Measurements from ENCODE around the gene HOTAIR.
A peak's percentile ranks its signal among the peaks of the same experiment; 100 is the strongest.

The HOTAIR gene

DNA sequence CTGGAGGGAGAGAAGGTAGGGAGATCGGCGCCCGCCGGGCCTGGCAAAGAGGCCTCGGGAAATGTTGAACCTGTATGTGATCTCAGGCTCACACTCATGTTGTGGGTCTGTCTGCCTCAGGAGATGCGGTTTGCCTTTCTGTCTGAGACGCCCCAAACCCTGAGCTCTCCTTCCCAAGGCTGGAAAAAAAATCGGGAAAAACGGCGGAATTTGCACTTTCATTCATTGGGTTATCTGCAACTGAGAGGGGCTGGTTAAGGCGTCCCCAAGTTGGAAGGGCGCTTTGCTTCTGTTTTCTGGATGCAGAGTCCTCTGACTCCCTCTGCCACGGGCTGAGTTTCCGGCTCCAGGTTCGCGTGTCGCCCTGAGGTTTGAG is 20.2 kb upstream of the HOTAIR start:
- H2AK5ac ChIP-seq (ENCODE audit: low read length, severe bottlenecking): no peak overlapping the region
- peak overlapping the region; percentile 84 for H2BK15ac ChIP-seq (ENCODE audit: low read depth, poor library complexity, severe bottlenecking)
- no peaks in the 10 kb centered on the region for H3K79me1 ChIP-seq (replicated peaks; ENCODE audit: low read length, poor library complexity, severe bottlenecking)
- H3K27ac ChIP-seq (ENCODE audit: low read length, poor library complexity, severe bottlenecking): peak overlapping the region; percentile 83
- no peak overlapping the region for H4K91ac ChIP-seq (ENCODE audit: low read length)
- WGBS: 4% methylated on average over 17 of the region's 17 CpGs
- H2BK120ac ChIP-seq (ENCODE audit: low read depth, low read length): no peak overlapping the region
- H3K9me3 ChIP-seq (ENCODE audit: control insufficient read depth, low read length): no peaks in the 10 kb centered on the region
- H3K9ac ChIP-seq (ENCODE audit: low read length): peak overlapping the region; percentile 98
- peaks cover 32% of the 10 kb centered on the region for H3K4me1 ChIP-seq (ENCODE audit: control insufficient read depth, insufficient read depth, low read depth, low read length)
- H3K36me3 ChIP-seq (ENCODE audit: control insufficient read depth in 1 of 2, insufficient read depth in 2 of 2, low read depth in 1 of 2, low read length in 2 of 2): no peaks in the 10 kb centered on the region
- peak overlapping the region; percentile 75 for H2BK5ac ChIP-seq (ENCODE audit: low read depth, low read length, poor library complexity, severe bottlenecking)
- DNase-seq: no peak
- H3K23ac ChIP-seq (ENCODE audit: low read length in 2 of 2): no peak overlapping the region
- no peak overlapping the region for H2BK12ac ChIP-seq (ENCODE audit: low read length in 2 of 2)
- H2AFZ ChIP-seq (ENCODE audit: low read depth, low read length): no peak overlapping the region
- H3K27me3 ChIP-seq (ENCODE audit: control insufficient read depth in 1 of 2, insufficient read depth in 1 of 2, low read length in 2 of 2): peaks cover 0 to 4% of the 10 kb centered on the region in 2 experiments
- H3K14ac ChIP-seq (ENCODE audit: low read length in 2 of 2): no peak overlapping the region
- H3K4me3 ChIP-seq (ENCODE audit: insufficient read depth in 1 of 2, low read depth in 1 of 2, low read length in 2 of 2): peak overlapping the region; percentile 63 to 87
- no peak overlapping the region for H4K8ac ChIP-seq (ENCODE audit: low read length)
- no peak overlapping the region for H3K4ac ChIP-seq (ENCODE audit: low read depth in 1 of 2, low read length in 2 of 2)
- H3K18ac ChIP-seq (ENCODE audit: low read depth in 1 of 2, low read length in 2 of 2): peak overlapping the region in 1 of 2 experiments; percentile 62
- H3K4me2 ChIP-seq (ENCODE audit: low read length, poor library complexity, severe bottlenecking): peak overlapping the region; percentile 64

DNA sequence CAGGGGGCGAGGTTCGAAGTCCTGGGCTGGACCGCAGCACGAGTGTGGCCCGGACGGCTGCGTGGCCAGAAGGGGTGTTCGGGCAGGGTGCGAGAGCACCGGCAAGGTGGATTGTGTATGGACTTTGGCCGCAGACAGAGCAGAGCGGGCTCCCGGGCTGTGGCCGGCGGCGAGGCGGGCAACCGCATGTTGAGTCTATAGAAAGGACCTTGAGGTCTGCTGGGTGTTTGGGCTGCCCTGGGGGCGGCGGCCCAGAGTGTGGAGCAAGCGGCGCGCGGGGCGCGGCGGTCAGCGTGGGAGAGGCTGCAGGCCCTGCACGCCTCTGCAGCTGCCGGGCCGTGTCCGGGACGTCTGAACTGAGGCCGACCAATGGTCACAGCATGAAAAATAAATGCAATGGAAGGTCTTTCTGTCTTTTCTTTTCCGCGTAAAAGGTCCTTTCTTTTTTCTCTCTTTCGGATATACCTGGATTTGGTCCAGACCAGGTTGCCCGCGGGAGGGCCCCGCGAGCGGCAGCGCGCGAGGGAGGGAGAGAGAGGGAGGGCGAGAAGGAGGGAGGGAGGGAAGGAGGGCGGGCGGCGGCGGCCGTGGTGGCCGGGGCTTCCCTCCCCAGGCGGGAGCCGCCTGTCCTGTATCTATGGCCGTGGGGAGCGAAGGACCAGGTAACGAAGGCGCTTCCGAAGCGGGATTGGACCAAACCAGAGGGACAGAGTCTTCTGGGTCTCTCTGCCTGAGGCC is 19.7 kb upstream of the HOTAIR start:
- Histone ChIP-seq H3K18ac (ENCODE audit: low read depth in 1 of 2, low read length in 2 of 2) (peak overlapping the region in 1 of 2 experiments; percentile 62), H3K9me3 (ENCODE audit: control insufficient read depth, low read length) (no peaks in the 10 kb centered on the region), H3K79me1 (replicated peaks; ENCODE audit: low read length, poor library complexity, severe bottlenecking) (no peaks in the 10 kb centered on the region), H3K27ac (ENCODE audit: low read length, poor library complexity, severe bottlenecking) (peak overlapping the region; percentile 83), H2BK15ac (ENCODE audit: low read depth, poor library complexity, severe bottlenecking) (peak overlapping the region; percentile 84), H3K36me3 (ENCODE audit: control insufficient read depth in 1 of 2, insufficient read depth in 2 of 2, low read depth in 1 of 2, low read length in 2 of 2) (no peaks in the 10 kb centered on the region), H4K8ac (ENCODE audit: low read length) (peak overlapping the region; percentile 29), H3K4me3 (ENCODE audit: insufficient read depth in 1 of 2, low read depth in 1 of 2, low read length in 2 of 2) (peak overlapping the region; percentile 63 to 87), H3K4ac (ENCODE audit: low read depth in 1 of 2, low read length in 2 of 2) (peak overlapping the region; percentile 41 to 57), H3K27me3 (ENCODE audit: control insufficient read depth in 1 of 2, insufficient read depth in 1 of 2, low read length in 2 of 2) (peaks cover 0 to 4% of the 10 kb centered on the region in 2 experiments), H2AFZ (ENCODE audit: low read depth, low read length) (no peak overlapping the region), H2BK5ac (ENCODE audit: low read depth, low read length, poor library complexity, severe bottlenecking) (peak overlapping the region; percentile 75), H3K9ac (ENCODE audit: low read length) (peak overlapping the region; percentile 98), H3K4me1 (ENCODE audit: control insufficient read depth, insufficient read depth, low read depth, low read length) (peaks cover 34% of the 10 kb centered on the region), H4K91ac (ENCODE audit: low read length) (no peak overlapping the region), H3K4me2 (ENCODE audit: low read length, poor library complexity, severe bottlenecking) (peak overlapping the region; percentile 64), H3K14ac (ENCODE audit: low read length in 2 of 2) (no peak overlapping the region), H2BK12ac (ENCODE audit: low read length in 2 of 2) (peak overlapping the region in 1 of 2 experiments; percentile 34), H3K23ac (ENCODE audit: low read length in 2 of 2) (peak overlapping the region in 1 of 2 experiments; percentile 66), H2BK120ac (ENCODE audit: low read depth, low read length) (no peak overlapping the region), H2AK5ac (ENCODE audit: low read length, severe bottlenecking) (no peak overlapping the region)
- WGBS: 7% methylated on average over 45 of the region's 60 CpGs
- DNase-seq: no peak

DNA sequence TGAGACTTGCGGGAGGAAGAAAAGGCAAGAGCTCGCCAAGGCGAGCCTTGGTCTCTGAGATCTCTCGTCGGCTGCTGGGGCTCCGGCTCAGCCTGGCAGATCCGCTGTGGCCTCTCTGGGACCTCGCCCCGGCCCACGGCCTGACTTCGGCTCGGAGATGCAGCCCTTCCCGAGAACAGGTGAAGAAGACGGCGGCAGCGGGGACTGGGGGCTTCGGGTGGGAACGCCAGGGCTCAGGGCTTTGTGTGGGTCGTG is 19.2 kb upstream of the HOTAIR start:
- no peak for DNase-seq
- Histone ChIP-seq H3K36me3 (ENCODE audit: control insufficient read depth in 1 of 2, insufficient read depth in 2 of 2, low read depth in 1 of 2, low read length in 2 of 2) (no peaks in the 10 kb centered on the region), H3K27ac (ENCODE audit: low read length, poor library complexity, severe bottlenecking) (peak overlapping the region; percentile 52), H3K79me1 (replicated peaks; ENCODE audit: low read length, poor library complexity, severe bottlenecking) (no peaks in the 10 kb centered on the region), H2BK5ac (ENCODE audit: low read depth, low read length, poor library complexity, severe bottlenecking) (peak overlapping the region; percentile 60), H3K18ac (ENCODE audit: low read depth in 1 of 2, low read length in 2 of 2) (no peak overlapping the region), H4K91ac (ENCODE audit: low read length) (no peak overlapping the region), H3K4me3 (ENCODE audit: insufficient read depth in 1 of 2, low read depth in 1 of 2, low read length in 2 of 2) (peak overlapping the region; percentile 63 to 87), H3K4me1 (ENCODE audit: control insufficient read depth, insufficient read depth, low read depth, low read length) (peaks cover 35% of the 10 kb centered on the region), H3K4ac (ENCODE audit: low read depth in 1 of 2, low read length in 2 of 2) (peak overlapping the region; percentile 41 to 57), H3K9me3 (ENCODE audit: control insufficient read depth, low read length) (no peaks in the 10 kb centered on the region), H2BK15ac (ENCODE audit: low read depth, poor library complexity, severe bottlenecking) (no peak overlapping the region), H3K4me2 (ENCODE audit: low read length, poor library complexity, severe bottlenecking) (peak overlapping the region; percentile 64), H2BK120ac (ENCODE audit: low read depth, low read length) (no peak overlapping the region), H2AK5ac (ENCODE audit: low read length, severe bottlenecking) (no peak overlapping the region), H2AFZ (ENCODE audit: low read depth, low read length) (no peak overlapping the region), H3K23ac (ENCODE audit: low read length in 2 of 2) (peak overlapping the region in 1 of 2 experiments; percentile 66), H3K27me3 (ENCODE audit: control insufficient read depth in 1 of 2, insufficient read depth in 1 of 2, low read length in 2 of 2) (peaks cover 0 to 4% of the 10 kb centered on the region in 2 experiments), H2BK12ac (ENCODE audit: low read length in 2 of 2) (no peak overlapping the region), H3K9ac (ENCODE audit: low read length) (peak overlapping the region; percentile 98), H3K14ac (ENCODE audit: low read length in 2 of 2) (no peak overlapping the region), H4K8ac (ENCODE audit: low read length) (no peak overlapping the region)
- 23% methylated on average over 19 of the region's 19 CpGs for WGBS

DNA sequence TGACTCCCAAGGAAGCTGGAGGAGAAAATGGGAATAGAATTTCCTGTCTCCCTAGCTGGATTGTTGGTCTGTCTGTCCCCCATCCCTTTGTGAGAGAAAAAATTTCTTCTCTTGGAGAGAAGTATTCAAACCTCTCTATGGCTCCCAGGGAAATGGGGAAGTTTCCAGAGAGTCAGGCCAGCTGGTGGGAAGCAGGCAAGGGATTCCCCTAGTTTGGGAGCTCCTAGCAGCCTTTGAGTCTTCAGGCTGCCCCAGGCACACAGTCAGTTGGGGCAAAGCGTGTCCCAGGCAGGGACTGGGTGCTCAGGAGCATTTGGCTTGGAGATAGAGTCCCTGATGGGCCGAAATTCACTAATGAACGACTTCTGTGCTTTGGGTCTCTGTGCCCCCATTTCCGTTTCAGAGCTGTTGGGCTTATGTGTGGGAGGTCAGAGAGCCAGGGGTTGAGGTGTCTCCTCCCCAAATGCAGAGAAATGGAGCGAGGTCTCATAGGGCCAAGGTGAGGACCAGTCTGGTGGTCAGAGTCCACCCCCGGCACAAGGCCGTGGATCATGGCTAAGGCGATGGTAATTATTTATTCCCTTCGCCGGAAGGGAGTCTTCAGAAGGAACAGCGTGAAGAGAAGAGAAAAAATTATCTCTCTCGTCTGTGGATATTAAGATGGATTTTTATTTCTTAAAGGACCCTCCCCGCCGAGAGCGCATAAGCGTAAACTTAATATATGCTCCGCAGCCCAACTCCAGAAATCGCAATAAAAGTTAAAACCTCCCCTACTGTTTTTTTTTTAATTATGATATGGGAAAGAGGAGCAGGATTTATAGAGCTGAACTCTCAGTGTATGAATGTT is 18.6 kb upstream of the HOTAIR start:
- no peak overlapping the region for H3K4ac ChIP-seq (ENCODE audit: low read depth in 1 of 2, low read length in 2 of 2)
- no peak overlapping the region for H4K91ac ChIP-seq (ENCODE audit: low read length)
- H3K27ac ChIP-seq (ENCODE audit: low read length, poor library complexity, severe bottlenecking): peak overlapping the region; percentile 52
- H3K4me1 ChIP-seq (ENCODE audit: control insufficient read depth, insufficient read depth, low read depth, low read length): peaks cover 37% of the 10 kb centered on the region
- no peak overlapping the region for H2BK12ac ChIP-seq (ENCODE audit: low read length in 2 of 2)
- no peak overlapping the region for H2BK120ac ChIP-seq (ENCODE audit: low read depth, low read length)
- peak overlapping the region; percentile 98 for H3K9ac ChIP-seq (ENCODE audit: low read length)
- H3K36me3 ChIP-seq (ENCODE audit: control insufficient read depth in 1 of 2, insufficient read depth in 2 of 2, low read depth in 1 of 2, low read length in 2 of 2): no peaks in the 10 kb centered on the region
- no peak overlapping the region for H2AFZ ChIP-seq (ENCODE audit: low read depth, low read length)
- H2BK15ac ChIP-seq (ENCODE audit: low read depth, poor library complexity, severe bottlenecking): no peak overlapping the region
- H4K8ac ChIP-seq (ENCODE audit: low read length): no peak overlapping the region
- peak overlapping the region in 1 of 2 experiments; percentile 60 for H3K18ac ChIP-seq (ENCODE audit: low read depth in 1 of 2, low read length in 2 of 2)
- 45% methylated on average over 11 of the region's 18 CpGs for WGBS
- no peaks in the 10 kb centered on the region for H3K9me3 ChIP-seq (ENCODE audit: control insufficient read depth, low read length)
- peak overlapping the region; percentile 64 for H3K4me2 ChIP-seq (ENCODE audit: low read length, poor library complexity, severe bottlenecking)
- H2BK5ac ChIP-seq (ENCODE audit: low read depth, low read length, poor library complexity, severe bottlenecking): no peak overlapping the region
- H3K4me3 ChIP-seq (ENCODE audit: insufficient read depth in 1 of 2, low read depth in 1 of 2, low read length in 2 of 2): peak overlapping the region in 1 of 2 experiments; percentile 87
- peak overlapping the region; percentile 79 for H2AK5ac ChIP-seq (ENCODE audit: low read length, severe bottlenecking)
- peak overlapping the region in 1 of 2 experiments; percentile 84 for H3K23ac ChIP-seq (ENCODE audit: low read length in 2 of 2)
- peaks cover 0 to 4% of the 10 kb centered on the region in 2 experiments for H3K27me3 ChIP-seq (ENCODE audit: control insufficient read depth in 1 of 2, insufficient read depth in 1 of 2, low read length in 2 of 2)
- peaks cover 2% of the 10 kb centered on the region for H3K79me1 ChIP-seq (replicated peaks; ENCODE audit: low read length, poor library complexity, severe bottlenecking)
- DNase-seq: no peak
- H3K14ac ChIP-seq (ENCODE audit: low read length in 2 of 2): no peak overlapping the region

All from mesenchymal stem cell (in vitro differentiated cells and primary cell).